AG04450 (cell line): ENCODE measurements around the gene ACBD6. TPM values are rescaled to one million over a fixed set of nuclear protein-coding genes. Genes with fewer than 3 reads are reported as not detected.

ENCODE experiments used
- CTCF ChIA-PET: fragments of 300-600, 350-600 bp; formaldehyde crosslinking; extraction: SDS; loops from one replicate; lab custom pipeline; 2022; ENCODE audit warnings: antibody characterized with exemption, inconsistent platforms; lab: Charles Lee
- POLR2A ChIA-PET: fragments of 350-600 bp; formaldehyde crosslinking; extraction: SDS; loops from one replicate; lab custom pipeline; 2021; ENCODE audit warnings: antibody characterized with exemption, inconsistent platforms; lab: Yijun Ruan, JAX
- DNase-seq: peaks from one replicate; pipeline ENCODE4 v3.0.0-alpha.2; 2011; ENCODE audit warnings: low read depth, low spot score
- H3K27ac ChIP-seq: one replicate; pipeline ENCODE4 v1.5.1; 2012; ENCODE audit warnings: low read depth, low read length, control low read depth
- H3K27me3 ChIP-seq: one replicate; pipeline ENCODE4 v1.6.0; 2012; ENCODE audit warnings: low read length; ENCODE audit not compliant: control insufficient read depth, insufficient read depth
- H3K4me3 ChIP-seq: 2 replicates; pipeline ENCODE4 v1.5.1; 2011; ENCODE audit warnings: mild to moderate bottlenecking, low read depth, low read length, control low read depth
- H3K9me3 ChIP-seq: 2 replicates; pipeline ENCODE4 v1.5.1; 2012; ENCODE audit warnings: low read length; ENCODE audit not compliant: control insufficient read depth, insufficient read depth
- polyA plus RNA-seq: library from polyadenylated mRNA; depleted of rRNA; stranded (reverse); fragments of >200 nt; gene quantifications from 2 replicates; pipeline ENCODE4 v1.2.3, GENCODE V29; 2011
- TF ChIP-seq, protein P1 (sequence below): IDR thresholded peaks from 2 replicates; pipeline ENCODE4 v1.5.1; 2011; ENCODE audit warnings: low read depth, low read length, control low read depth, inconsistent platforms

ACBD6 gene
- polyA plus RNA-seq, 1 experiment = 87.6 TPM

DNA sequence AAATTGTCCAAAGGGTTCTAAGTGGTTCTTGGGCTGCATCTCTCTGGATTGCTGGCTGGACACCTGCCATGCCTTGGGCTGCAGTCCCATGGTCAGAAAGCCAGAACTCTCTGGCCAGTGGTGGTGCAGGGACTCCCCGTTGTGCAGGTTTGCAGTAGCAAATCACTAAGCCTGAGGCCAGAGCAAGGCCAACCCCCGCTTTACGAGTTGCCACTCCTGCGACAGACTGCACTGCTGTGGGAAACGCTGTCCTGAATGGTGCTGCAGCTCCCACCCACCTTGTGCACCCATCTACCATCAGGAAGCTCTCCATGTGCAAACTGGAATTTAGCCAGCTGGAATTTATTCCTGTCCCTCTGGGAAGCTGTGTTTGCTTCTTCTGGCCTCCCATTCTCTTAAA, 226.7 kb downstream of the ACBD6 start:
- no peaks in the 10 kb centered on the region for H3K9me3 ChIP-seq
- TF ChIP-seq, protein P1, sequence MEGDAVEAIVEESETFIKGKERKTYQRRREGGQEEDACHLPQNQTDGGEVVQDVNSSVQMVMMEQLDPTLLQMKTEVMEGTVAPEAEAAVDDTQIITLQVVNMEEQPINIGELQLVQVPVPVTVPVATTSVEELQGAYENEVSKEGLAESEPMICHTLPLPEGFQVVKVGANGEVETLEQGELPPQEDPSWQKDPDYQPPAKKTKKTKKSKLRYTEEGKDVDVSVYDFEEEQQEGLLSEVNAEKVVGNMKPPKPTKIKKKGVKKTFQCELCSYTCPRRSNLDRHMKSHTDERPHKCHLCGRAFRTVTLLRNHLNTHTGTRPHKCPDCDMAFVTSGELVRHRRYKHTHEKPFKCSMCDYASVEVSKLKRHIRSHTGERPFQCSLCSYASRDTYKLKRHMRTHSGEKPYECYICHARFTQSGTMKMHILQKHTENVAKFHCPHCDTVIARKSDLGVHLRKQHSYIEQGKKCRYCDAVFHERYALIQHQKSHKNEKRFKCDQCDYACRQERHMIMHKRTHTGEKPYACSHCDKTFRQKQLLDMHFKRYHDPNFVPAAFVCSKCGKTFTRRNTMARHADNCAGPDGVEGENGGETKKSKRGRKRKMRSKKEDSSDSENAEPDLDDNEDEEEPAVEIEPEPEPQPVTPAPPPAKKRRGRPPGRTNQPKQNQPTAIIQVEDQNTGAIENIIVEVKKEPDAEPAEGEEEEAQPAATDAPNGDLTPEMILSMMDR = no peak
- no peak overlapping the region for H3K4me3 ChIP-seq
- H3K27ac ChIP-seq = no peak overlapping the region
- H3K27me3 ChIP-seq = no peaks in the 10 kb centered on the region
- no peak for DNase-seq
- ChIA-PET POLR2A (no interaction called here), CTCF (no interaction called here)

DNA sequence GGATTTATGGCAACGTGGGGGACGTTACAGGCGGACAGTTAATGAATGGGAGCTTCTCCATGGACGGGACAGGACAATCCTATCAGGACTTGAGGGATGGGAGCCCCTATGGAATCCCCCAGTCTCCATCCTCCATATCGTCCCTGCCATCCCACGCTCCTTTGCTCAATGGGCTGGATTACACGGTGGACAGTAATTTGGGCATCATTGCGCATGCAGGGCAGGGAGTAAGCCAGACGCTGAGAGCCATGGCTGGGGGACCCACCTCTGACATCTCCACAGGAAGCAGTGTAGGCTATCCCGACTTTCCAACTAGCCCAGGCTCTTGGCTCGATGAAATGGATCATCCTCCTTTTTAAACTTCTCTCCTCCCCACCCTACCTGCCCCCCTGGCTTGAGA, 228.2 kb downstream of the ACBD6 start:
- DNase-seq = no peak
- ChIA-PET POLR2A (no interaction called here), CTCF (no interaction called here)
- TF ChIP-seq, protein P1 = no peak
- Histone ChIP-seq H3K27ac (no peak overlapping the region), H3K4me3 (no peak overlapping the region), H3K9me3 (no peaks in the 10 kb centered on the region), H3K27me3 (no peaks in the 10 kb centered on the region)

DNA sequence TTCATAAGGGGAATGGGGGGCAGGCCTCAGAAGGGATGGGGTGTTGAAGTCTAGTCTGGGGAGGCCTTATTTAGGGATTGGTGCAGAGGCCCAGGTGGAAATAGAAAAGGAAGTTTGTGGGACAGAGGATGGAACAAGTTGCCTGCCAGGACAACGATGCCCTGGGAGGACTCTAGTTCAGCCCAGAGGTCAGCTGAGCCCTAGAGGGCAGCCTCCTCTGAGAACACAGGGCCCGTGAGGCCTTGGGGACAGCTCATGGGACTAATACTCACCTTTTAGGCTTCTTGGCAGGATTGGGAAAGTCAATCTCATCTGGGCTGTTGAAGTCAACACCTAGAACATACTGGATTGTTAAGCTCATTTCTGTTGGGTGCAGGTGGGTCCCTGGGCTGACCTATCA, 229.3 kb downstream of the ACBD6 start:
- H3K27me3 ChIP-seq = no peaks in the 10 kb centered on the region

DNA sequence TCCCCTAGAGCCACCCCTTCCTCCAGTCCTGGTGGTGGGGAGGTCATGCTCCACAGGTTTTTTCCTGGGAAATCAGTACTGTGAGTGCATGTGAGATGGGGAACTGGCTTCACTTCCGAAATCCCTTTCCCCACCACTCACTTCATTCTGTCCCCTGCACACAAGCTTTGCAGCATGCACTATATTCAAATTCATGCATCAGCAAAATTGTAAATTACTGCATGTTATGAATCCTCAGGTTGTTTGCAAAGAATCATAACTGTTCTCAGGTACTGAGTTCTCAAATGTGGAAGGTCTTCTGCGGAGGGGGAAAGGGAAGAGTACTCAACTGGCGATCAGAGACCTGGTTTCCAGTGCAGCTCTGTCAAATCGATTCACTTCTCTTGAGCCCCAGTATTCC, 230.0 kb downstream of the ACBD6 start:
- H3K27ac ChIP-seq = no peak overlapping the region
- CTCF ChIA-PET = interaction anchor here (2.4 kb wide), 1 partner anchor 210 kb away, joined by 7 read pairs; no protein-coding TSS in a partner anchor
- POLR2A ChIA-PET = no interaction called here

More for the DNA sequence above, 229.3 kb downstream of the ACBD6 start:
- no peak for DNase-seq
- Histone ChIP-seq H3K4me3 (no peak overlapping the region), H3K9me3 (no peaks in the 10 kb centered on the region), H3K27ac (no peak overlapping the region)
- TF ChIP-seq, protein P1 = no peak
- ChIA-PET CTCF (interaction anchor here (1.1 kb wide), 1 partner anchor 20 kb away, joined by 8 read pairs; no protein-coding TSS in a partner anchor), POLR2A (no interaction called here)

More for the DNA sequence above, 230.0 kb downstream of the ACBD6 start:
- no peaks in the 10 kb centered on the region for H3K27me3 ChIP-seq
- H3K9me3 ChIP-seq = no peaks in the 10 kb centered on the region
- no peak overlapping the region for H3K4me3 ChIP-seq
- no peak for DNase-seq
- TF ChIP-seq, protein P1 = no peak
